HepG2 (cell line): ENCODE measurements around the gene TNS1.

Experiments used
- POLR2A ChIP-seq, 2 experiments: IDR thresholded peaks; 2 replicates each; pipeline ENCODE4 v1.6.1; 2011; ENCODE audit warnings: low read depth in 2 of 2, low read length in 2 of 2, mild to moderate bottlenecking in 1 of 2, moderate library complexity in 1 of 2; ENCODE audit not compliant: insufficient read depth in 1 of 2
- POLR2AphosphoS5 ChIP-seq: IDR thresholded peaks from 2 replicates; pipeline ENCODE4 v1.6.1; 2012; ENCODE audit warnings: low read depth, low read length
- ZNF83 ChIP-seq: sonication (generic); formaldehyde crosslinking; IDR thresholded peaks from 2 replicates; pipeline ENCODE4 v1.4.0; 2020; ENCODE audit warnings: missing genetic modification reagents, mild to moderate bottlenecking, borderline replicate concordance

DNA sequence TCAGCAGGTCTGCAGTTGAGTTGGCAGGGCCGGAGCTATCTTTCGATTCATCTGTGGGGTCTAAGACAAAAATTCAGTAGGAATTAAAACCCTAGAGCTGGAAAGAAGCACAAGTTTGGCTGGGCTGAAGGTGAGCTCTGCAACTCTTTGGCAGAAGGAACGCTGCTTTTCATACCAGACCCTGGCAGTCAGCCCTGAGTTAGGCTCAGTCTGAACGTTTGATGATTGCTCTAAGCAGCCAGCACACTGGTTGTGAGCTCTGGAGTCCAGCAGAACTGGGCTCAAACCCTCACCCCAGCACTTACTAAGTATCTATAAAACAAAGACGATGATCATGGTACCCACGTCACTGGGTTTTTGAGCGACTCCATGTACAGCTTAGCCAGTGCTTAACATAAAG lies 192.5 kb downstream of the TNS1 start:
- no peak for TF ChIP-seq ZNF83 (CRISPR knock-in tag)
- TF ChIP-seq POLR2AphosphoS5 = no peak
- TF ChIP-seq POLR2A (IDR thresholded peaks at IDR 0.05; ENCODE audit: insufficient read depth in 1 of 2, low read depth in 2 of 2, low read length in 2 of 2) = no peak
